OCI-LY1 (cell line): ENCODE data around the gene NOVA1.

Source experiments
- CTCF ChIP-seq: fragments of 200-600 bp; sonication (generic), shearing (Covaris generic); IDR thresholded peaks from 2 replicates; pipeline ENCODE4 v1.5.1; 2017; ENCODE audit warnings: mild to moderate bottlenecking, antibody characterized with exemption, low read length, moderate library complexity, mixed read lengths
- EZH2 ChIP-seq: fragments of 200-600 bp; sonication (generic), shearing (Covaris generic); IDR thresholded peaks from 2 replicates; pipeline ENCODE4 v1.8.0; 2017; ENCODE audit warnings: borderline replicate concordance, mixed run types, mild to moderate bottlenecking, antibody characterized with exemption, low read length, moderate library complexity, mixed read lengths

GRCh38 chr14:26398616-26399015 lies 199.2 kb downstream of the NOVA1 start:
- TF ChIP-seq CTCF (no peak), EZH2 (no peak)
